WTC11 (cell line): ENCODE data around the gene HNF1A.

ENCODE experiments used
- TP53 ChIP-seq: sonication (generic); formaldehyde crosslinking; IDR thresholded peaks from 2 replicates; pipeline ENCODE4 v1.8.1; 2023; ENCODE audit warnings: mild to moderate bottlenecking, missing genetic modification reagents
- ZNF138 ChIP-seq: sonication (generic); formaldehyde crosslinking; conservative IDR thresholded peaks from 2 replicates; pipeline ENCODE4 v1.8.1; 2022; ENCODE audit warnings: mild to moderate bottlenecking, moderate library complexity, missing genetic modification reagents
- TF ChIP-seq, protein P1 (sequence below): sonication (generic); formaldehyde crosslinking; IDR thresholded peaks from 2 replicates; pipeline ENCODE4 v1.8.0; 2022; ENCODE audit warnings: mild to moderate bottlenecking, missing genetic modification reagents
- TF ChIP-seq, protein P2 (sequence below): fragments of 200-600 bp; IDR thresholded peaks from 2 replicates; pipeline ENCODE4 v1.8.0; 2022; ENCODE audit warnings: antibody characterized with exemption
- TF ChIP-seq, protein P3 (sequence below): sonication (generic); formaldehyde crosslinking; IDR thresholded peaks from 2 replicates; pipeline ENCODE4 v1.8.1; 2023; ENCODE audit warnings: mild to moderate bottlenecking, missing genetic modification reagents, moderate library complexity
- TF ChIP-seq, protein P4 (sequence below): sonication (generic); formaldehyde crosslinking; IDR thresholded peaks from 2 replicates; pipeline ENCODE4 v1.8.1; 2022; ENCODE audit warnings: low read depth, mild to moderate bottlenecking, moderate library complexity, missing genetic modification reagents, borderline replicate concordance

DNA sequence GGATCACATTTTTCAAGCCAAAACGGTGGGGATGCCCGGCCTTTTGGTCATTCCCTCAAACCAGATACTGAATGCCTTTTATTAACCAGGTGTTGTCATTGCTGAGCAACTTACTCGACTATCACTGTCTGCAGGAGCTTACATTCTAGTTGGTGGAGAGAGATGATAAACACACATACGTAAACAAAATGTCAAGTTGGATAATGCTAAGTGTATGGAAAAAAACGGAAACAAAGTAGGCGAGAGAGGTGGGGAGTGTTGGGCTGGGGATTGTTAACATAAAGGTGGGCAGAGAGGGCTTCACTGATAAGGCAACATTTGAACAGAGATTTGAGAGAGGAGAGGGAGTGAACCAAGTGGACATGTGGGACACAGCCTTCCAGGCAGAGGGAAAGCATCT is 33.5 kb downstream of the HNF1A start:
- TF ChIP-seq TP53 (CRISPR knock-in tag) (no peak), ZNF138 (CRISPR knock-in tag) (no peak)
- TF ChIP-seq, protein P1, sequence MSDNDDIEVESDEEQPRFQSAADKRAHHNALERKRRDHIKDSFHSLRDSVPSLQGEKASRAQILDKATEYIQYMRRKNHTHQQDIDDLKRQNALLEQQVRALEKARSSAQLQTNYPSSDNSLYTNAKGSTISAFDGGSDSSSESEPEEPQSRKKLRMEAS (CRISPR knock-in tag) = no peak
- TF ChIP-seq, protein P2, sequence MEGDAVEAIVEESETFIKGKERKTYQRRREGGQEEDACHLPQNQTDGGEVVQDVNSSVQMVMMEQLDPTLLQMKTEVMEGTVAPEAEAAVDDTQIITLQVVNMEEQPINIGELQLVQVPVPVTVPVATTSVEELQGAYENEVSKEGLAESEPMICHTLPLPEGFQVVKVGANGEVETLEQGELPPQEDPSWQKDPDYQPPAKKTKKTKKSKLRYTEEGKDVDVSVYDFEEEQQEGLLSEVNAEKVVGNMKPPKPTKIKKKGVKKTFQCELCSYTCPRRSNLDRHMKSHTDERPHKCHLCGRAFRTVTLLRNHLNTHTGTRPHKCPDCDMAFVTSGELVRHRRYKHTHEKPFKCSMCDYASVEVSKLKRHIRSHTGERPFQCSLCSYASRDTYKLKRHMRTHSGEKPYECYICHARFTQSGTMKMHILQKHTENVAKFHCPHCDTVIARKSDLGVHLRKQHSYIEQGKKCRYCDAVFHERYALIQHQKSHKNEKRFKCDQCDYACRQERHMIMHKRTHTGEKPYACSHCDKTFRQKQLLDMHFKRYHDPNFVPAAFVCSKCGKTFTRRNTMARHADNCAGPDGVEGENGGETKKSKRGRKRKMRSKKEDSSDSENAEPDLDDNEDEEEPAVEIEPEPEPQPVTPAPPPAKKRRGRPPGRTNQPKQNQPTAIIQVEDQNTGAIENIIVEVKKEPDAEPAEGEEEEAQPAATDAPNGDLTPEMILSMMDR = no peak
- TF ChIP-seq, protein P3, sequence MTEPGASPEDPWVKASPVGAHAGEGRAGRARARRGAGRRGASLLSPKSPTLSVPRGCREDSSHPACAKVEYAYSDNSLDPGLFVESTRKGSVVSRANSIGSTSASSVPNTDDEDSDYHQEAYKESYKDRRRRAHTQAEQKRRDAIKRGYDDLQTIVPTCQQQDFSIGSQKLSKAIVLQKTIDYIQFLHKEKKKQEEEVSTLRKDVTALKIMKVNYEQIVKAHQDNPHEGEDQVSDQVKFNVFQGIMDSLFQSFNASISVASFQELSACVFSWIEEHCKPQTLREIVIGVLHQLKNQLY = no peak
- TF ChIP-seq, protein P4, sequence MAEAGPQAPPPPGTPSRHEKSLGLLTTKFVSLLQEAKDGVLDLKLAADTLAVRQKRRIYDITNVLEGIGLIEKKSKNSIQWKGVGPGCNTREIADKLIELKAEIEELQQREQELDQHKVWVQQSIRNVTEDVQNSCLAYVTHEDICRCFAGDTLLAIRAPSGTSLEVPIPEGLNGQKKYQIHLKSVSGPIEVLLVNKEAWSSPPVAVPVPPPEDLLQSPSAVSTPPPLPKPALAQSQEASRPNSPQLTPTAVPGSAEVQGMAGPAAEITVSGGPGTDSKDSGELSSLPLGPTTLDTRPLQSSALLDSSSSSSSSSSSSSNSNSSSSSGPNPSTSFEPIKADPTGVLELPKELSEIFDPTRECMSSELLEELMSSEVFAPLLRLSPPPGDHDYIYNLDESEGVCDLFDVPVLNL (CRISPR knock-in tag) = no peak
